T-helper 2 cell treated with Interferon-gamma antibody and Interleukin-4, amounts not matched to agents 100 ng/mL and 5 ng/mL, for 36 hours (primary cell): ENCODE results near the gene PRAME. TPM values are rescaled to one million over a fixed set of nuclear protein-coding genes. Genes with fewer than 3 reads are reported as not detected.
"Not testable (repeated sequence)": the region's sequence is repeated elsewhere in the genome, so short reads cannot be mapped to it uniquely, and the experiment has no call there.

Experiments used
- intact Hi-C: fragments of 100-400 bp; cut with micrococcal nuclease; formaldehyde crosslinking; loops from one replicate; pipeline ENCODE4 v1.15.1; 2023
- total RNA-seq: library from RNA; stranded (reverse); gene quantifications from 2 replicates; pipeline ENCODE4 v1.2.3, GENCODE V29; 2022

Gene PRAME, protein sequence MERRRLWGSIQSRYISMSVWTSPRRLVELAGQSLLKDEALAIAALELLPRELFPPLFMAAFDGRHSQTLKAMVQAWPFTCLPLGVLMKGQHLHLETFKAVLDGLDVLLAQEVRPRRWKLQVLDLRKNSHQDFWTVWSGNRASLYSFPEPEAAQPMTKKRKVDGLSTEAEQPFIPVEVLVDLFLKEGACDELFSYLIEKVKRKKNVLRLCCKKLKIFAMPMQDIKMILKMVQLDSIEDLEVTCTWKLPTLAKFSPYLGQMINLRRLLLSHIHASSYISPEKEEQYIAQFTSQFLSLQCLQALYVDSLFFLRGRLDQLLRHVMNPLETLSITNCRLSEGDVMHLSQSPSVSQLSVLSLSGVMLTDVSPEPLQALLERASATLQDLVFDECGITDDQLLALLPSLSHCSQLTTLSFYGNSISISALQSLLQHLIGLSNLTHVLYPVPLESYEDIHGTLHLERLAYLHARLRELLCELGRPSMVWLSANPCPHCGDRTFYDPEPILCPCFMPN
- total RNA-seq: not detected in 2 replicates

DNA sequence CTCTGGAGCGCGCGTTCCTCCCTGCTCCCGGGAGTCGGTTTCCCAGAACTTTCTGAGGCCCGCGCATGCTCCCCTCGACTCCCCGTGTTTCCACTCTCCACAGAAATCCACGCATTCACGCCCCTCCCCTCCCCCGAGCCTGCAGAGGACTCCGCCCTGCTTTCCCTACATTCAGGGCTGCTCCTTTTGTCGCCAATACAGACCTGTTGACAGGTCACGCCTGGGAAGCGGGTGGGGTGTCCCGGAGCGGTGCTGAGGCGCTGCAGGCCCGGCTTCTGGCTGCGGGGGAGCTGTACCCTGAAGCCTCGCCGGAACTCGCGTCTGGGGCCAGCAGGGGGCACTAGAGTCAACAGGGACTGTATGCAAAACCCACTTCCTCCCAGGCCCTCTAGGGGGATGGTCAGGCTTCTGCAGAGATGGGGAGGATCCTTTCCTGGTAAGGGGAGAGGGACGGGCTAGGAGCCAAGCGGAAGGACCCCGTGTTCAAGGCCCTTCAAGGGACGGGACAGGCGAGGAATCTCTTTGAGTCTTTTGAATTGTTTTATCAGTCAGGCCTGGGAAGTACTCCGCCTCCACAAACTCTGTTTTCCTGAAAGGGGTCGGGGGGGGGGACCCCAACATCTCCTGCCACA, at the start of gene PRAME:
Gene PRAME, minus strand, starts transcription at position 294 of the 632 bp plus-strand sequence. CDS start 2,433 bp downstream, outside the sequence.
- intact Hi-C loops: no loop called here

DNA sequence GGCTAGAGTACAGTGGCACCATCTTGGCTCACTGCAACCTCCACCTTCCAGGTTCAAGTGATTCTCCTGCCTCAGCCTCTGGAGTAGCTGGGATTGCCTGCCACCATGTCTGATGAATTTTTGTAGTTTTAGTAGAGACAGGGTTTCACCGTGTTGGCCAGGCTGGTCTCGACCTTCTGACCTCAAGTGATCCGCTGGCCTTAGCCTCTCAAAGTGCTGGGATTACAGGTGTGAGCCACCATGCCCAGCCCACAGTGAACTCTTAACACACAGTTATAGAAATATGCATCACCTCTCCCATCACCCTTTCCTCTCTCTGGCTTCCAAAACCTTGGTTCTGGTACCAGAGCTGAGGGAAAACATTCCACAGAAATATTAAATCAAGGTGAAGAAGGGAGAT, 49.0 kb upstream of the PRAME start:
- intact Hi-C loops: not testable (repeated sequence)

DNA sequence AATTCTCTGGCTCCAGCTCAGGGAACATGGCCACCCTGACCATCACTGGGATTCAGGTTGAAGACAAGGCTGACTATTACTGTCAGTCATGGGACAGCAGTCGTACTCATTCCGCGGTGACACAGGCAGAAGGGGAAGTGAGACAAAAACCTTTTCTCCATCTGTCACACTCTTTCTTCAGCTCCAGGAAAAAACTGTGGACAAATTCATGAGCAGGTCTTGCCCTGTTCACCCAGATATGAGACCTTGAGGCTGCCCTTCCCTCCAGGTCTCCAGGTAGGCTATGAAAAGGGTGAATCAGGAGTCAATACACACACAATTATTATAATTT, 46.0 kb upstream of the PRAME start:
- intact Hi-C loops: no loop called here

DNA sequence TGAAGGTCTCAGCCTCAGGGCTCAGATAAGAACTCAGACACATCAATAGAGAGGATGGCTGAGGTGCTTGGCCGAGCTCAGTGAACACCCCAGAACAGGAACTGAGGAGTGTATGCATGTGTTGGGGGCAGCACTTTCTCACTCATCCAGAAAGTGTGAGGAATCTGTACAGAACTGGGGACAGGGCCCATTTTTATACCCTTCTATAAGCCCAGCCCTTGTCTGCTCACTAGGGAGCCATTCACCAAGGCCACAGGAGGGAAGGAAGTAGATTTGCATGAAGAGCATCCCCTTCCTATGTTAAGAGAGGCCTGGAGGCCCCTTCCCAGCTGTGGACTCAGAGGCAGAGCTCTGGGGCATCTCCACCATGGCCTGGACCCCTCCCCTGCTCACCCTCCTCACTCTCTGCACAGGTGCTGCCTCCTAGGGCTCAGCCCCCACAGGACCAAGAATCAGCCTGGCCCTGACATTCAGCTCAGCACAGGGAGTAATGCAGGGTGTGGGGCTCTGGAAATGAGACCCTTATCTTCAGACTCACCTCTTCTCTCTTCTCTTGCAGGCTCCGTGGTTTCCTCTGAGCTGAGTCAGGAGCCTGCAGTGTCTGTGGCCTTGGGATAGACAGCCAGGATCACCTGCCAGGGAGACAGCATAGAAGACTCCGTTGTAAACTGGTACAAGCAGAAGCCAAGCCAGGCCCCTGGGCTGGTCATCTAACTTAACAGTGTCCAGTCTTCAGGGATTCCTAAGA, 45.4 kb upstream of the PRAME start:
- intact Hi-C loops: no loop called here

DNA sequence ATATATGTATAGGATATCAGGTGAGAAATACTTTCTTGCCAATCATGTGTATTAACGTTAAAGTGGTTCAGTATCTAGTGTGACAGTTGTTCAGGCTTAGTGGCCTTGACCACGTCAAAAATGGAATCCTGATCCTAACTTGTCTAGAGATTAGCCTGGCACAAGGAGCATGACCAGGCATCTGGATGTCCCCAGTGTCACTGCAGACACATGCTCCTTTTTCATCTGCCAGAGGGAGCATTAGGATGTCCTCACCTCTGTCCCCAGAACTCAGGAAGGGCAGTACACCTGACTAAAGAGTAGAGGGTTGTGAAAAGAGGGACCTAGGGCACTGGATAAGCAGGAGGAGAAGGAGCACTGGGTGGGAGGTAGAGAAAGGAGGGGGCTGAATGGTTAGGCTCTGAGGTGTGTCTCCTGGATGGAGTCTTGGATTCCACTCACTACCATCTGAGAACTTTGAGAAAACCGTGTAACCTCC, 44.4 kb upstream of the PRAME start:
- intact Hi-C loops: no loop called here

DNA sequence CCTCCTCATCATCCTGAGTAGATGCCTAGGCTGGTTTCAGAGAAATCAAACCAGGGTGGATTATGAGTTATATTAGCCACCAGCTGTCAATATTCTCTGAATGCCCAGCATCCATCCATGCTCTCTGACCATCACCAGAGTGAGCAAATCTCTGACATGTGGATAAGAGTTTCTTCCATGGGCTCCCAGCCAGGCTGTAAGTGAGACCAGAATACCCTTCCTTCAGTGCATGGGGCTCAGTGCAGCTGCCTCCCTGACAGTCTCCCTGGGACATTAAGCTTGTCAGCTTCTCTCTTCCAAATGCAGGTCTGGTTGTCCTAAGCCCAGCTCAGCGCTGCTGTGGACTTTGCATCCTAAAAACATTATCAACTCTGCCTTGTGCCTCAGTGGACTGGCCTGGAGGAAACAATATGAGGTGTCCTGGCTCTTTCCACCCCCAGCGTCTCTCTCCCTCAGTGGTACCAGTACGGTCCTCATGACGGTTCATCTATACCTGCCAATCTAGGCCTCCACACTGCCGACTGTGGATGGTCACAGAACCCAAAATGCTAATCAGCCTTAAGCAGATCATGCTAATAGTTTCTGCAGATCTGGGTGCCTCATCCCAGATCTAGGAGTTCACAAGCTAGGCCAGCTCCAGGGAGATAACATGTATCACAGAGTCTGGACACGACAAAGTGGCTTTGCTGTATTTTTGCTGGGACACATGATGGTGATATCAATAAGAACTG, 41.6 kb upstream of the PRAME start:
- intact Hi-C loops: no loop called here

DNA sequence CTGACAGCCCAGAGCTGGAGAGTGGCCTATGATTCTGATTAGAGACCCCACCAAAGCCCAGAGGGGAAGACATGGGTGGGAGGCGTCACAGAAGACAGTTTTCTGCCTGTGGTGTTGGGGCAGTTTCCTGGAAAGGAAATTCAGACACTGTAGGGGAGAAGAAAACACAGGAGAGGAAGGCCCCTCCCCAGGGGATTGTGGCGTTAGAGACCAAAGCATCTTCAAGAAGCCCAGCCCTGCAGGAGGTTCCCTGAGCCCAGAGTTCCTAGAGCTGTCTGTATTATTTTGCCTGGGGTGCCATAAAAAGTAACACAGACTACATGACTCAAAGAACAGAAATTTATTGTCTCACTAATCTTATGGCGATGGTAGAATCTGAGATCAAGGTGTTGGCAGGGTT, 40.2 kb upstream of the PRAME start:
- intact Hi-C loops: no loop called here

DNA sequence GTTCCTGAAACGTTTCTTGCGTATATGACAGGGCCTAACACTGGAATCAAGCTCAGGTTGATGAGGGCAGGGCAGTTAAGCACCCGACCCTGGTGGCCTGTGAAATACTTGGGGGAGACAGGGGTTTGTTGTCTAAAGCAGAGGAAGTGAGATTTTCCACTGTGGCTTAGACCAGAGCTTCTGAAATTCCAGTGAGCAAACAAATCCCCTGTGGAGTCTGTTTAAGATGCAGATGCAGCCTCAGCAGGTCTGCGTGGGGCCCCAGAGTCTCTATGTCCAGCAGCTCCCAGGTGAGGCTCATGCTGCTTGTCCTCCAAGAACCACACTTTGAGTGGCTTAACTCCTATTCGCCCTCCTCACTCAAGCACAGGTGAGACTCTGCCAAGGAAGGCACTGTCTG, 39.1 kb upstream of the PRAME start:
- intact Hi-C loops: no loop called here

DNA sequence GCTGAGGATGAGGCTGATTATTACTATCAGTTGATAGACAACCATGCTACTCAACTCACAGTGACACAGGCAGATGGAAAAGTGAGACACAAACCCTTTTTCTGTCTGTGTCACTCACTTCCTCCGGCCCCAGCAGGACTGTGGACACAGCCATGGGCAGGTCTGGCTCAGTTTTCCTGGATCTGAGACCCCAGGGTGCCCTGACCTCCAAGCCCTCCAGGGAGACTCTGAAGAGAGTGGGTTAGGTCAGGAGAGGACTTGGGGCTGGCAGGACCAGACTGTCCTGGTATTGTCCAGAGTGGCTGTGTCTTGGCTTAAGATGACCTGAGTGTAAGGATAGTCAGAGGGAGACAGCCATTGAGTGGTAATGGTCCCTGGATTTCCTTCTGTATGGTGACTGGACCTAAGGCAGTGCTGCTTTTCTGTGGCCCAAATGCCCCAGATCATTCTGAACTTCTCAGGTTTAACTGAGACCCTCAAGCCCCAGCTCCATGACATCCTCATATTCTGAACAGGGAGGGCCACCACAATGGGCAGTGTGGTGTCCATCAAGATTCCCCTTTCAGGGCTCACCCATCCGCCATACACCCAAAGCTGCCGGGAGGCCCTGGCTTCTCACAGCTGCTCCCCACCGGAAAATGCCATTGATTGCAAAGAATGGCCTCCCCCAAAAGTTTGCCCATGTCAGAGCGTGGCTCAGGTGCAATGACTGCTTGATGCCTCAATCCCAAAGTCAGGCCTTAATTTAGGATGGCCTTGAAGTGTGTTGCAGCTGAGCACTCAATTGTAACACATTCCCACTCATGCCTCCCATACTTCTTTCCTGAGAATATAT, 36.2 kb upstream of the PRAME start:
- intact Hi-C loops: loop anchor here (2.0 kb wide), 1 partner anchor 92 kb away; no protein-coding TSS in a partner anchor

DNA sequence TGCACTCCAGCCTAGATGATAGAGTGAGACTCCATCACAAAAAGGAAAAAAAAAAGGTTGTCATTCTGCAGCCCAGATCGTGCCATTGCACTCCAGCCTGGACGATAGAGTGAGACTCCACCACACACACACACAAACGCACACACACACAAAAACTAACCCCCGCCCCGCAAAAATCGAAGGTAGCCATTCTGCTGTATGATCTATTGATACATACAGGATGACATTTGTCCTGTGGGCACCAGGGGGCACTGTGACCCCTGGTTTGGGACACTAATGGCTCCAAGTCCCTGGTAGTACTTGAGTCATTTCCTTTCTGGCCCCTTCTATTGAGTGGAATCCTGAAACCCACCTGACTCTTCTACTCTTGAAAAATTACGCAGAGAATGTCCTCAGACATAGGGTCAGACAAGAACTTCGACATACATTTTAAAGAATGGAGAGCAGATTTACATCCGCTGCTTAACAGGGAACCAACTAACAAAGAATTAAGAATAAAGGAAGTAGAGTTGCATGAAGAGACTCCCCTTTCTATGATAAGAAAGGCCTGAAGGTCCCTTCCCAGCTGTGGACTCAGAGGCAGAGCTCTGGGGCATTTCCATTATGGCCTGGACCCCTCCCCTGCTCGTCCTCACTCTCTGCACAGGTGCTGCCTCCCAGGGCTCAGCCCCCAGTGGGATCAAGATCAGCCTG, 35.0 kb upstream of the PRAME start:
- intact Hi-C loops: loop anchor here (2.0 to 5.0 kb wide), 2 partner anchors 93 to 132 kb away; no protein-coding TSS in a partner anchor

DNA sequence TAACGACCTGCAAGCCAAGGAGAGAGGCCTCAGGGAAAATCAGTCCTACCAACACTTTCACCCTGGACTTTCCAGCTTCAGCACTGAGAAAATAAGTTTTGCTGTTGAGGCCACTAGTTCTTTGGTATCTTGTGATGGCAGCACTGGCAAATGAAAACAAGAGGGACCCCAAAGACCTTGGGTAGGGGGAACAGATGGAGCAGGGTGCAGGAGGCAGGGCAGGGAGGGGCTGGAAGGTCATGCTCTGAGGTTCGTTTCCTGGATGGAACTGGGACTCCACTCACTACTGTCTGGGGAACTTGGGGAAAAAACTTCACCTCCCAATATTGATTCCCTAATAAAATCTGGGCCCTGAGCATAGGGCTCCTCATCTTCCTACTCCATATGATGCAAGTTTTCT, 34.2 kb upstream of the PRAME start:
- intact Hi-C loops: loop anchor here (5.0 kb wide), 1 partner anchor 131 kb away; no protein-coding TSS in a partner anchor

DNA sequence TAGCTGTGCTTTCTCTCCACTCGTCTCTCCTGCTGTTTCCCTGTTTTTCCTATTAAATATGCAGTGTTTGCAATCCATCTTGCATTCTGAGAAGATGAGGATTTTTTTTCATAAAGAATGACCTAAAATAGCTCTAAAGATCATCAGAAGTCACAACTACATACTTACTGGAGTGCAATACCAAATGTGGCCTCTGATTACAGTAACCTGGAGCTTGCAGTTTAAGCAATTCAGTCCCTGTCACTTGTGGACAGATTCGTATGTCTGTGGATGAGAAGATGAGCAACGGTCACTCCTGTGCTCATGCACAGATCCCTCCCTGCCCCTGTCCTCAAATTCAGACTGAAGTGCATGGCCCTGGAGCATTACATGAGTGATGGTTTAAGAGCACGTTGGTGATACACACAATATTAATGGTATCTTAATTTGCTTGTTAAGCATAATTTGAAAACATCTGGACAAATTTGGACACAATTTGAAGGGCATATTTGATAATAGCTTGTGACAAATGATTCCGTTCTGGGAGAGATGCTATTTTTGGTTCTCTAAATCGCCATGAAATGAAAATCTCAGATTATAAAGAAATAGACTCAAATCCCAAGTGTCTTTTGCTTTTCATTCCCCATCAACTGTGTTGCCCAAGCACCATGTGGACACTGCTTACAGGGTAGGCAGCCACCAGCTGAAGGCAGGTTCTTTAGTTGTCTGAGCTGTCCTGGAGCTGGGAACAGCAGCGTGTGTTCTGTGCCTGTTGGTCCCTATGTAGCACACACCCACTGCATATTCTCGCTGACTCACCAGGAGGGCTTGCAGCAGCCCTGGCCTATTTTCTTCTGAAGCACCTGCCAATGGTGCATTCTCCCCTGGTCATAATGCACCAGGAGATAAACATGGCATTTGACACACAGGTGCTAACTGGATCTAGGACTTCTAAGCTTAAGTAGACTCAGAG, 32.6 kb upstream of the PRAME start:
- intact Hi-C loops: loop anchor here (5.0 kb wide), 1 partner anchor 129 kb away; no protein-coding TSS in a partner anchor

DNA sequence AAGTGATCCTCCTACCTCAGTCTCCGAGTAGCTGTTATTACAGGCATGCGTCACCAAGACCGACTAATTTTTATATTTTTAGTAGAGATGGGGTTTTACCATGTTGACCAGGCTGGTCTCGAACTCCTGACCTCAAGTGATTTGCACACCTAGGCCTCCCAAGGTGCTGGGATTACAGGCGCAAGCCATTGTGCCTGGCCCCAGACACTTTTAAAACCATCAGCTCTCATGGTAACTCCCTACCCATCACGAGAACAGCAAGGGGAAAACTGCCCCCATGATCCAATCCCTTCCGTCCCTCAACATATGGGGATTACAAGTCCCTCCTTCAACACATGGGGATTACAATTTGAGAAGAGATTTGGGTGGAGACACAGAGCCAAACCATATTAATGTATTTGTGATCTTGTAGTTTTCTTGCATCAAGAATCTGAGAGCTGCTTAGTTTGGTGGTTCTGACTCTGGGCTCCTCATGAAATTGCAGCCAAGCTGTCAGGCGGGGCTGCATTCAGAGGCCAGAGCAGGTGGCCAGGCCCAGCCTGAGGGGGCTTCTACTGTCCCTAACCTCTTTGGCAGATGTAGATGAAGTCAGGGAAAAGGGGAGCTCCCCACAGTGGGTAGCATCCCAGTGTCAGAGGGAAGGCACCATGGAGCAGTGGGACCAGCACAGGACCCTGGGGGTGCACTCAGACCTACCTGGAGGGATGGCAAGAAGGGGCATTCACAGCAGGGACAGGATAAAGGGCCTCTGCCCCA, 31.2 kb upstream of the PRAME start:
- intact Hi-C loops: loop anchor here (5.0 kb wide), 1 partner anchor 128 kb away; no protein-coding TSS in a partner anchor

DNA sequence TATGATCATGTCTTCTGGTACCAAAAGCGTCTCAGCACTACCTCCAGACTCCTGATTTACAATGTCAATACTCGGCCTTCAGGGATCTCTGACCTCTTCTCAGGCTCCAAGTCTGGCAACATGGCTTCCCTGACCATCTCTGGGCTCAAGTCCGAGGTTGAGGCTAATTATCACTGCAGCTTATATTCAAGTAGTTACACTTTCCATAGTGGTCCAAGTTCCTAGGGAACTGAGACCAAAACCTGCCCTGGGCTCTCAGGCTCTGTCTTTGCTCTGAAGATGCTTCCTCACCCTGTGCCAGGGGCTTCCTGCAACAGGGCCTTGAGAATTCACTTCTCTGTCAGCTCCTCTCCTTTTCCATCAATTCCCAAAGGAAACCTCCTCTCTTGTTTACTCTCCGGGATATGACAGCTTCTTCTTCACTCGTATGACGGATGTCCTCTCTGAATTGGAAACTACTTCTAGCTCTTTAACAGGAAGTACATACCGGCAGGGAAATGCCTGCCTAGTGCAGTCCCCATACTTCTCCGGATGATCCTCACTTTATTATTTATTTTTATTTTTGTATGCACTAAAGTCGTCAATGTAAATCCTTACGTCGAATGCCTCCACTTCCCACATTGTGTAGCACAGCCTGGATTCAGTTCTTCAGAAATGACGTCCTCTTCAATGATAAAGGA, 29.6 kb upstream of the PRAME start:
- intact Hi-C loops: no loop called here

DNA sequence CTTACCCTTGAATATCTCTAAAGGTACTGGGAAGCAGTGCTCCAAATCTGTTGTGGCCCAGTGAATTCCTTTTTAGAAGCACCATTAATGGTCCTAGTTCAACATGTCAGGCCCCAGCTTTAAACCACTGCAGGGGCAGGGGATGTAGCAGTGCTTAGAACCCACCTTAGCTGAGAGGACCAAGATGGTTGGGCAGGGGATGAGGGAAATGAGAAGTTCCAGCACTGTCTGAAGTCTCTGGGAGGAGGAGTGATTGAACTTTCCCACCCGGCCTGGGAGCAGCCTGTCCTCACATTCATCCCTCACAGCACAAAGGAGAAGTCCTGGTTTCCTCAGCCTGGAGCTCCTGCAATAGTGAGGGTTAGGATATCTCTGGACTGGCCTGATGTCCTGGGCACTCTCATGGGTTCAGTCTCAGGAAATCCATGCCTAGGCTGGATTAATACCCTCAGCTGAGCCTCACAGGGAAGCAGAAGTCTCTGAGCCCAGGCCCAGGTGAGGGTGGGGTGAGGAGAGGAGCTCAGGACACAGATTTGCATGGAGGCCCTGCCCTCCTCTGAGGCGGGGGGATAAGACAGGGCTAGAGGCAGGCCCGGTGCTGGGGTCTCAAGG, 28.6 kb upstream of the PRAME start:
- intact Hi-C loops: no loop called here

DNA sequence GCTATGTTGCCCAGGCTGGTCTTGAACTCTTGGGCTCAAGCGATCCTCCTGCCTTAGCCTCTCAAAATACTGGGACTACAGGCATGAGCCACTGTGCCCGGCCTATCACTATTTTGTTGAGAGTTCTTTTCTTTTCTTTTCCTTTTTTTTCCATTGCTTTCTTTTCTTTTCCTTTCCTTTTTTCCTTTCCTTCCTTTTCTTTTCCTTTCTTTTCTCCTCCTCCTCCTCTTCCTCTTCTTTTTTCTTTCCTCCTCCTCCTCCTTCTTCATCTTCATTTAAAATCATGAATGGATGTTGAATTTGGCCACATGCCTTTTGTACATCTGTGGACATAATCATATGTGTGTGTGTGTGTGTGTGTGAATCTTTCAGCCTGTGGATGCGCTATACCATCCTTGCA, 25.7 kb upstream of the PRAME start:
- intact Hi-C loops: no loop called here

DNA sequence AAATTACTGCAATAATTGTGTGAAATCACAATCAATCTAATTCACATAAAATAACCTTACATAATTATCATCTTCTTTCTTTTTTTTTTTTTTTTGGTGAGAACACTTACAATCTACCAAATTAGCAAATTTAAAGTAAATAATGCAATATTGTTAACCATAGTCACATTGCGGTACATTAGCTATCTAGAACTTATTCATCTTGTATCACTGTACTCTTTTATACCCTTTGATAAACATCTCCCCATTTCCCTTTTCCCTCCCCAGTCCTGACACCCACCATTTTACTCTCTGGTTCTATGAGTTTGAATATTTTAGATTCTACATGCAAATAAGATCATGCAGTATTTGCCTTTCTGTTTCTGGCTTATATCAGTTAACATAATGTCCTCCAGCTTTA, 24.0 kb upstream of the PRAME start:
- intact Hi-C loops: no loop called here
